OCI-LY7 (cell line): Measurements from ENCODE around the gene WASHC2C. TPM values are rescaled to one million over a fixed set of nuclear protein-coding genes. Genes with fewer than 3 reads are reported as not detected.
"Not testable (repeated sequence)": the region's sequence is repeated elsewhere in the genome, so short reads cannot be mapped to it uniquely, and the experiment has no call there.

Source experiments
- BruUV-seq: library from RNA; stranded (reverse); fragments of 400-500 nt; replicated peaks from 2 replicates; lab custom pipeline; 2021; lab: Mats Ljungman, UMichigan
- CTCF ChIA-PET: fragments of 300-600 bp; sonication (Branson Sonifier 250); formaldehyde crosslinking; loops from one replicate; lab custom pipeline; 2022; ENCODE audit warnings: antibody characterized with exemption; ENCODE audit not compliant: unreplicated experiment; lab: Charles Lee
- POLR2A ChIA-PET: fragments of 300-600 bp; sonication (Branson Sonifier 250); formaldehyde crosslinking; loops from one replicate; lab custom pipeline; 2022; ENCODE audit warnings: antibody characterized with exemption; lab: Charles Lee
- DNase-seq: peaks from one replicate; pipeline ENCODE4 v3.0.0-alpha.2; 2015; ENCODE audit warnings: low spot score
- H2AFZ ChIP-seq: fragments of 200-600 bp; sonication (generic), shearing (Covaris generic); 2 replicates; pipeline ENCODE4 v1.6.1; 2014; ENCODE audit warnings: mild to moderate bottlenecking, antibody characterized with exemption, low read length, moderate library complexity
- H3K27ac ChIP-seq: fragments of 200-600 bp; sonication (generic); 2 replicates; pipeline ENCODE4 v1.5.1; 2014; ENCODE audit warnings: mixed run types, low read depth, mild to moderate bottlenecking, moderate library complexity, low read length, inconsistent platforms; ENCODE audit not compliant: poor library complexity, severe bottlenecking
- H3K36me3 ChIP-seq: fragments of 200-600 bp; sonication (generic); 2 replicates; pipeline ENCODE4 v1.6.1; 2014; ENCODE audit warnings: mild to moderate bottlenecking, antibody characterized with exemption, low read length, moderate library complexity, mixed read lengths; ENCODE audit not compliant: insufficient read depth
- H3K4me1 ChIP-seq: fragments of 200-600 bp; sonication (generic); 2 replicates; pipeline ENCODE4 v1.5.1; 2014; ENCODE audit warnings: mild to moderate bottlenecking, low read length; ENCODE audit not compliant: insufficient read depth, poor library complexity, severe bottlenecking
- H3K4me2 ChIP-seq: fragments of 200-600 bp; sonication (generic); 2 replicates; pipeline ENCODE4 v1.6.1; 2014; ENCODE audit warnings: mild to moderate bottlenecking, low read length
- H3K4me3 ChIP-seq: fragments of 200-600 bp; sonication (generic); 2 replicates; pipeline ENCODE4 v1.5.1; 2014; ENCODE audit warnings: mild to moderate bottlenecking, low read depth, low read length; ENCODE audit not compliant: poor library complexity, severe bottlenecking
- H3K79me2 ChIP-seq: fragments of 200-600 bp; sonication (generic); 2 replicates; pipeline ENCODE4 v1.6.1; 2016; ENCODE audit warnings: low read depth, mild to moderate bottlenecking, low read length, moderate library complexity, mixed read lengths; ENCODE audit not compliant: insufficient read depth
- H3K9me2 ChIP-seq: fragments of 200-600 bp; sonication (generic); 2 replicates; pipeline ENCODE4 v1.6.1; 2016; ENCODE audit warnings: mild to moderate bottlenecking, low read length, mixed read lengths; ENCODE audit not compliant: insufficient read depth
- H3K9me3 ChIP-seq: fragments of 200-600 bp; sonication (generic); 2 replicates; pipeline ENCODE4 v1.6.1; 2014; ENCODE audit warnings: mild to moderate bottlenecking, mixed run types, low read length, mixed read lengths
- H4K20me1 ChIP-seq: fragments of 200-600 bp; sonication (generic); 2 replicates; pipeline ENCODE4 v1.6.1; 2014; ENCODE audit warnings: mild to moderate bottlenecking, antibody characterized with exemption, low read length, moderate library complexity, mixed read lengths; ENCODE audit not compliant: insufficient read depth
- EZH2phosphoT487 ChIP-seq: fragments of 200-600 bp; sonication (generic); IDR thresholded peaks from 2 replicates; pipeline ENCODE4 v1.6.1; 2018; ENCODE audit warnings: low read depth, borderline replicate concordance, mild to moderate bottlenecking, mixed run types, antibody characterized with exemption, low read length, moderate library complexity, mixed read lengths
- intact Hi-C: fragments of 100-400 bp; cut with micrococcal nuclease; formaldehyde crosslinking; loops from one replicate; pipeline ENCODE4 v1.10.0; 2022; ENCODE audit not compliant: unreplicated experiment
- total RNA-seq, 2 experiments: library from RNA; depleted of rRNA in 1 of 2; stranded (reverse); fragments of >200 nt in 1 of 2; shearing (Covaris generic) in 1 of 2; gene quantifications; 2 replicates each; pipeline ENCODE4 v1.2.3, GENCODE V29; 2014 to 2022
- TF ChIP-seq, protein P1 (sequence below): fragments of 200-600 bp; sonication (generic); conservative IDR thresholded peaks from 2 replicates; pipeline ENCODE4 v1.5.1; 2014; ENCODE audit warnings: mild to moderate bottlenecking, antibody characterized with exemption, low read length, moderate library complexity, mixed read lengths

Gene WASHC2C
- total RNA-seq, 2 experiments from 2014 or later: 21.5 to 34.6 TPM

DNA sequence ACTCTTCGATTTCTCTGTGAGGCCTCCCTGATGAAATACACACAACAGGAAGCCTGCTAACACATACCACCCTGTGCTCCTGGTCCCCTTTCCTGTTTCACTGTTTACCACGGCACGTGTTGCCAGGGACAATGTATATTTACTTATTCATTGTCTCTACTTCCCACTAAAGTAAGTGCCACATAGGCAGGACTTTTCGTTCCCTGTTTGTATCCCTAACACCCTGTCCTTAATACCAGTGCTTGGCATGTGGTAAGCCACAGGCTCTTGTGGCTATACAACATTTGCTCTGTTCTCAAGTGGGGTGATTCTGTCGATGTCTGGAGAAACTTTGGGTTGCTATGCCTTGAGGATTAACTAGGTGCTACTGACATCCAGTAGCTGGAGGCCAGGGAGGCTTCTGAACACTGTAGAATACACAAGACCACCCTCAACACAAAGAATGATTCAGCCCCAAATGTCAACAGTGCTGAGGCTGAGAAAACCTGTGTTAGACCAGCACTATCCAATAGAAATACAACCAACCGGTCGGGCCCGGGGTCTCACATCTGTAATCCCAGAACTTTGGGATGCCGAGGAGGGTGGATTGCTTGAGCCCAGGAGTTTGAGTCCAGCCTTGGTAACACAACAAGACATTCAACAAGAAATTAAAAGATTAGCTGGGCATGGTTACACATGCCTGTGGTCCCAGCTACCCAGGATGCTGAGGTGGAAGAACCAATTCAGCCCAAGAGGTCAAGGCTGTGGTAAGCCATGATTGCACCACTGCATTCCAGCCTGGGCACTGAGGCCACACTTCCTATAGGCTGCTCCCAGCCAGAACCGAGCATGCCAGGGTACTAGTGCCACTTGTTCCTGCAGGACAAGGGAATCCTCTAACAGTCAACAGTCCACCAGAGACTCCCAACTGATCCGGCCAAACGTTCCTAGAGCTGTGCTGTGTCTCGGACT, 76.3 kb downstream of the WASHC2C start:
- H3K36me3 ChIP-seq, H3K4me2 ChIP-seq, intact Hi-C loops, H3K4me1 ChIP-seq, H3K9me2 ChIP-seq, DNase-seq, POLR2A ChIA-PET, H4K20me1 ChIP-seq, H3K4me3 ChIP-seq, H3K9me3 ChIP-seq, H2AFZ ChIP-seq, CTCF ChIA-PET, BruUV-seq, H3K79me2 ChIP-seq, H3K27ac ChIP-seq: not testable (repeated sequence)

DNA sequence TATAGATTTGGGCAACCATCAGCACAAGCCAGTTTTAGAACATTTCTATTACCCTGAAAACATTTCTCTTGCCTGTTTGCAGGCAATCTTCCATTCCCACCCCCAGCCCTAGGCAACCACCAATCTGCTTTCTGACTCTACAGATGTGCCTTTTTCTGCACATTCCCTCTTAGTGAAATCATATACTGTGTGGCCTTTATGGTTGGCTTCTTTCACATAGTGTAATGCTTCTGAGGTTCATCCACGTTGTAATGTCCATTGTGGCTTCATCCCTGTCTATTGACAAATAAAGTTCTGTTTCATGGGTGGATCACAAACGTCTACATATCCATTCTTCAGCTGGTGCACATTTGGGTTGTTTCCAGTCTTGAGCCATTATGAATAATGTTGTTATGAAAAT, 77.9 kb downstream of the WASHC2C start:
- DNase-seq, H3K4me1 ChIP-seq, H3K27ac ChIP-seq, H3K4me2 ChIP-seq, H3K9me2 ChIP-seq, H3K79me2 ChIP-seq, intact Hi-C loops, POLR2A ChIA-PET, H3K4me3 ChIP-seq, BruUV-seq, H2AFZ ChIP-seq, H4K20me1 ChIP-seq, CTCF ChIA-PET, H3K36me3 ChIP-seq, H3K9me3 ChIP-seq: not testable (repeated sequence)

DNA sequence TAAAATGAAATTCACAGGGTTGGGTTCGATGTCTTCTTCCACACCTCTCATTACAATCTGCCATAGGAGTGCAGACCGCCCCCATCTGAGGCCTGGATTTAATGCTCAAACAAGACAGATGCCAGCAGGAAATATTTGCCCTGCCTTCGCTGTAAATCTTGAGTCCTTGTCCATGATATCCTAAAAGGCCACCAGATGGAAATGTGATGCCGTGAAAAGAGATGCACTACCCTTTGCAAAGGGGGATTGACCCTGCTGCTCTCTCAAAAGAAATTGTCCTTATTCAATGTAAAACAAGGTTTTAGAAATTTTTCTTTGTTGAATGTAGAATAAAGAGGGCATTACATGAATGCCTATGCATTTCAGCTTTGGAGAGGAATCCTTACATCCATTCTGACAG, 82.8 kb downstream of the WASHC2C start:
- no peaks in the 10 kb centered on the region for H3K36me3 ChIP-seq
- H3K4me1 ChIP-seq: no peaks in the 10 kb centered on the region
- BruUV-seq: no TSS peak
- POLR2A ChIA-PET: no interaction called here
- DNase-seq: no peak
- no peak overlapping the region for H3K4me2 ChIP-seq
- no peaks in the 10 kb centered on the region for H4K20me1 ChIP-seq
- H3K79me2 ChIP-seq: no peaks in the 10 kb centered on the region
- no peak overlapping the region for H2AFZ ChIP-seq
- H3K27ac ChIP-seq: no peak overlapping the region
- no peaks in the 10 kb centered on the region for H3K9me3 ChIP-seq
- no peak for TF ChIP-seq EZH2phosphoT487
- TF ChIP-seq, protein P1, sequence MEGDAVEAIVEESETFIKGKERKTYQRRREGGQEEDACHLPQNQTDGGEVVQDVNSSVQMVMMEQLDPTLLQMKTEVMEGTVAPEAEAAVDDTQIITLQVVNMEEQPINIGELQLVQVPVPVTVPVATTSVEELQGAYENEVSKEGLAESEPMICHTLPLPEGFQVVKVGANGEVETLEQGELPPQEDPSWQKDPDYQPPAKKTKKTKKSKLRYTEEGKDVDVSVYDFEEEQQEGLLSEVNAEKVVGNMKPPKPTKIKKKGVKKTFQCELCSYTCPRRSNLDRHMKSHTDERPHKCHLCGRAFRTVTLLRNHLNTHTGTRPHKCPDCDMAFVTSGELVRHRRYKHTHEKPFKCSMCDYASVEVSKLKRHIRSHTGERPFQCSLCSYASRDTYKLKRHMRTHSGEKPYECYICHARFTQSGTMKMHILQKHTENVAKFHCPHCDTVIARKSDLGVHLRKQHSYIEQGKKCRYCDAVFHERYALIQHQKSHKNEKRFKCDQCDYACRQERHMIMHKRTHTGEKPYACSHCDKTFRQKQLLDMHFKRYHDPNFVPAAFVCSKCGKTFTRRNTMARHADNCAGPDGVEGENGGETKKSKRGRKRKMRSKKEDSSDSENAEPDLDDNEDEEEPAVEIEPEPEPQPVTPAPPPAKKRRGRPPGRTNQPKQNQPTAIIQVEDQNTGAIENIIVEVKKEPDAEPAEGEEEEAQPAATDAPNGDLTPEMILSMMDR: 0 out of 2 replicates have a peak, but pooled peaks have one; percentile 13
- H3K4me3 ChIP-seq: no peak overlapping the region
- intact Hi-C loops: no loop called here
- CTCF ChIA-PET: no interaction called here
- H3K9me2 ChIP-seq: no peaks in the 10 kb centered on the region
